ENCODE data around the gene WNT7A.

WNT7A gene

DNA sequence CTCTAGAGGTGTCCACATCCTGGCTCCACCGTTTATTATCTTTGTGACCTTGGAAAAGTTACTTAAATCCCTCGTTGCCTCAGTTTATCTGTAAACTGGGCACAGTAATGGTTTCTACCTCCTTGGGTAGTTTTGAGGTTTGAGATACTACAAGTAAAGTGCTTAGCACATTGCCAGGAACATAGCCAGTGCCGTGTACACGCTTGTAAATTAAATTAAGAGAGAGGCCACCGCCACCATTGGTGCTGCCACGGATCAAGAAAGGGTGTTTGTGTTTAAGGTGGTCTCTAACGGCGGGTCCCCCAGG is 5.8 kb upstream of the WNT7A start:
- DNase-seq (ENCODE audit: low spot score) = no peak
- CTCF ChIA-PET = interaction anchor here (0.6 to 0.9 kb wide), 3 partner anchors 113 to 374 kb away, joined by 3 to 5 read pairs (median 3); no protein-coding TSS in a partner anchor
- H3K27ac ChIP-seq = no peak overlapping the region
- POLR2A ChIA-PET (ENCODE audit: low non-redundant PET) = no interaction called here
- TF ChIP-seq, protein P1, sequence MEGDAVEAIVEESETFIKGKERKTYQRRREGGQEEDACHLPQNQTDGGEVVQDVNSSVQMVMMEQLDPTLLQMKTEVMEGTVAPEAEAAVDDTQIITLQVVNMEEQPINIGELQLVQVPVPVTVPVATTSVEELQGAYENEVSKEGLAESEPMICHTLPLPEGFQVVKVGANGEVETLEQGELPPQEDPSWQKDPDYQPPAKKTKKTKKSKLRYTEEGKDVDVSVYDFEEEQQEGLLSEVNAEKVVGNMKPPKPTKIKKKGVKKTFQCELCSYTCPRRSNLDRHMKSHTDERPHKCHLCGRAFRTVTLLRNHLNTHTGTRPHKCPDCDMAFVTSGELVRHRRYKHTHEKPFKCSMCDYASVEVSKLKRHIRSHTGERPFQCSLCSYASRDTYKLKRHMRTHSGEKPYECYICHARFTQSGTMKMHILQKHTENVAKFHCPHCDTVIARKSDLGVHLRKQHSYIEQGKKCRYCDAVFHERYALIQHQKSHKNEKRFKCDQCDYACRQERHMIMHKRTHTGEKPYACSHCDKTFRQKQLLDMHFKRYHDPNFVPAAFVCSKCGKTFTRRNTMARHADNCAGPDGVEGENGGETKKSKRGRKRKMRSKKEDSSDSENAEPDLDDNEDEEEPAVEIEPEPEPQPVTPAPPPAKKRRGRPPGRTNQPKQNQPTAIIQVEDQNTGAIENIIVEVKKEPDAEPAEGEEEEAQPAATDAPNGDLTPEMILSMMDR (conservative IDR thresholded peaks at IDR 0.05; ENCODE audit: low read depth) = peak; percentile 58

- ChIA-PET CTCF (interaction anchor here (0.6 to 0.9 kb wide), 4 partner anchors 35 to 229 kb away, joined by 3 to 7 read pairs (median 4); no protein-coding TSS in a partner anchor), POLR2A (ENCODE audit: low non-redundant PET) (no interaction called here)
- TF ChIP-seq, protein P1 (conservative IDR thresholded peaks at IDR 0.05; ENCODE audit: low read depth) = peak; percentile 89
- DNase-seq (ENCODE audit: low spot score) = peak; percentile 62
- no peak overlapping the region for H3K27ac ChIP-seq
Observed at GRCh38 chr3:13884851-13885703, 5.2 kb upstream of the WNT7A start.

- TF ChIP-seq, protein P1 (conservative IDR thresholded peaks at IDR 0.05; ENCODE audit: low read depth) = no peak
- DNase-seq (ENCODE audit: low spot score) = no peak
- no peak overlapping the region for H3K27ac ChIP-seq
- ChIA-PET CTCF (interaction anchor here (0.6 to 1.0 kb wide), 3 partner anchors 225 to 679 kb away, joined by 3 to 4 read pairs (median 3); no protein-coding TSS in a partner anchor), POLR2A (ENCODE audit: low non-redundant PET) (no interaction called here)
Observed at GRCh38 chr3:13883681-13884080, 3.8 kb upstream of the WNT7A start.

DNA sequence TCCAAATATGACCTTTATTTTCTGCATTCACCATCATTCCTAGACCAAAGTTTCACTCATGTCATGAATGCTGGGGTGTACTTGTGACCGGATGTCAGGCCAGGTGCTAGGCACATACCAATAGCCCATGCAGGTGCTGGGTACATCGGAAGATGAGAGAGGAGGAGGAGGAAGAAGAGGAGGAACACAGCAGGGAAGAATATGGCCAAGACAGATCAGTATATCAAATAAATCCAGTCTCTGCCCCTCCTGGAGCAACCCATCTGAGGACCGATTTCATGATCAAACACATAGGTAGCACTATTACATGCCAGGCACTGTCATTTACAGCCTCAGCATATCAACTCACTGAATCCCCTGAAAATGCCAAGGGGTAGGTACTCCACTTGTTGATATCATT is 3.0 kb upstream of the WNT7A start:
- POLR2A ChIA-PET (ENCODE audit: low non-redundant PET) = no interaction called here
- CTCF ChIA-PET = interaction anchor here (0.7 kb wide), 1 partner anchor 679 kb away, joined by 3 read pairs; no protein-coding TSS in a partner anchor
- TF ChIP-seq, protein P1 (conservative IDR thresholded peaks at IDR 0.05; ENCODE audit: low read depth) = no peak
- H3K27ac ChIP-seq = no peak overlapping the region
- DNase-seq (ENCODE audit: low spot score) = no peak

- no peak for DNase-seq (ENCODE audit: low spot score)
- TF ChIP-seq, protein P1 (conservative IDR thresholded peaks at IDR 0.05; ENCODE audit: low read depth) = no peak
- no peak overlapping the region for H3K27ac ChIP-seq
- POLR2A ChIA-PET (ENCODE audit: low non-redundant PET) = no interaction called here
- CTCF ChIA-PET = interaction anchor here (0.5 to 3.8 kb wide), 13 partner anchors 9 to 558 kb away, joined by 3 to 71 read pairs (median 7); no protein-coding TSS in a partner anchor
Observed at GRCh38 chr3:13881536-13882410, 1.9 kb upstream of the WNT7A start.

GRCh38 chr3:13880811-13881156 is 913 bp upstream of the WNT7A start:
- H3K27ac ChIP-seq = peak overlapping the region; percentile 81
- POLR2A ChIA-PET (ENCODE audit: low non-redundant PET) = no interaction called here
- DNase-seq (ENCODE audit: low spot score) = no peak
- CTCF ChIA-PET = interaction anchor here (0.6 to 3.8 kb wide), 27 partner anchors 9 to 1305 kb away, joined by 3 to 71 read pairs (median 4); no protein-coding TSS in a partner anchor
- TF ChIP-seq, protein P1 (conservative IDR thresholded peaks at IDR 0.05; ENCODE audit: low read depth) = peak; percentile 50

Data from RWPE1 (cell line).